GM19099 (cell line): ENCODE data around the gene DUS1L.

ENCODE experiments used
- POLR2A ChIP-seq: IDR thresholded peaks from 3 replicates; pipeline ENCODE4 v1.6.1; 2011; ENCODE audit warnings: low read depth; ENCODE audit not compliant: insufficient read length; ENCODE audit errors: extremely low read depth

The DUS1L gene

DNA sequence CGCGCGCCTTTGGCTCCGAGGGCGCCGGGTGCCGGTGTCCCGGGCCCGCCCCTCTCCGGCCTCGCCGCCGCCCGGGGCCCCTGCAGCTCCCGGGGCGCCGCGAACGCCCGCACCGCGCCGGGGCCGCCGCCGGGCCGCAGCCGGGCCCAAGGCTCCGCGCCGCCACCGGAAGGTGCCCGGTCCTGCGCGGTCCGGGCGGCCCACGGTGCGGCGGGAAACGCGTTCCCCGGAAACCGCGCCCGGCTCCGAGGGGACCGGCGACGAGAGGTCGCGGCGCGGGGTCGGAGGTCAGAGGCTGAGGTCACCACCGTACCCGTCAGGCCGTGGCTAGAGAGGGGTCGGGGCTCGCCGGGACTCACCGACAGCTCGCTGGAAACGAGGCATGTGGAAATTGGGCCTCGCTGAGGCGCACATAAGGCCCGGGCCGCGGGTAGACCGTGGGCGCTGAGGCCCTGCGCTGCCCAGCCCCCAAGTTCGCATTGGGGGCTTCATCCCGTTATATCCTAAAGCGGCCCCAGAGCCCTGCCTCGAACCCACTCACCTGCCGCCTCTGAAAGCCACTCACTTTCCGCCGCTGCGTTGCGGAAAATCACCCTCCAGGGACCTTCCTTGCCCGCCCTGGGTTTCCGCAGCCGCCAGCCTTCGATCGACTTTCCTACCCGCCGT, at the start of gene DUS1L:
Gene DUS1L, minus strand, starts transcription at position 167 of the 666 bp plus-strand sequence. CDS start 745 bp downstream, outside the sequence.
- TF ChIP-seq POLR2A, result peak; percentile 73

DNA sequence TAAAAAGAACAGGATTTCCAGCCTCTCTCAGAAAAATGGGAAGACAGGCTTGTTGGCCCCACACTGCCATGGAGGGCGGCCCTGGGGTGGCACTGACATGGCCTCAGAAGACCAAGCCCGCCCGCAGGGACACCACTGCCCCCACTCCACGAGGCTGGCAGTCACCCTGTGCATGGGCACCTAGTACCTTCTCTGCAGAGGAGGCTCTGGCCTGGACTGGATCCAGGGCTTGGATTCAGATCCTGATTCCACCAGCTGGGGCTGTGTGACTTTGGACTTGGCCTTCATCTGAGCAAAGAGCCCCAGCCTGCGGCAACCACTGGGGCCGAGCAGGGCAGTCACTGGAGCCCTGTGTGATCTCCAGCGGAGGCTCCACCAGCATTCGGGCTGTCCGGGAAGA, 49.3 kb upstream of the DUS1L start:
- no peak for TF ChIP-seq POLR2A

DNA sequence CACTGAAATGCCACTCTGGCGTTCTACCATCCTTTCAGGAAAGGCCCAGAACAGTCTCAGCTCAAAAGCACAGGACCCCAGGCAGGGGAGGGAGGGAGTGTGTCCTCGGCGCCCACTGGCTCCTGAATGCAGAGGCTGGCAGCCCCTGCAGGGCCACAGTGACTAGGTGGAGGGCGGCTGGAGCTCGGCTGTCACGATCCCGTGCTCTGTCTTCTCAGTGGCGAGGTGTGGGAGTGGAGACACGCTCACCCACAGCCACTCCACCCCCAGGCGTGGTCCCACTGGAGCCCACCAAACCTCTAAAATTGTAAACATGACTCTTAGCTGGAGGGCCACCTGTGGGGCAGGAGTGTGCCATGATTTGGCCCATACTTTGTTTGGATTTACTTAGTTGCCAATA, 48.8 kb upstream of the DUS1L start:
- TF ChIP-seq POLR2A, result no peak

- TF ChIP-seq POLR2A, result no peak
These were observed 48.3 kb upstream of the DUS1L start for GRCh38 chr17:82113941-82114340.

- no peak for TF ChIP-seq POLR2A
These were observed 47.8 kb upstream of the DUS1L start for GRCh38 chr17:82113422-82113821.

GRCh38 chr17:82112914-82113311, 47.3 kb upstream of the DUS1L start:
- TF ChIP-seq POLR2A, result no peak

DNA sequence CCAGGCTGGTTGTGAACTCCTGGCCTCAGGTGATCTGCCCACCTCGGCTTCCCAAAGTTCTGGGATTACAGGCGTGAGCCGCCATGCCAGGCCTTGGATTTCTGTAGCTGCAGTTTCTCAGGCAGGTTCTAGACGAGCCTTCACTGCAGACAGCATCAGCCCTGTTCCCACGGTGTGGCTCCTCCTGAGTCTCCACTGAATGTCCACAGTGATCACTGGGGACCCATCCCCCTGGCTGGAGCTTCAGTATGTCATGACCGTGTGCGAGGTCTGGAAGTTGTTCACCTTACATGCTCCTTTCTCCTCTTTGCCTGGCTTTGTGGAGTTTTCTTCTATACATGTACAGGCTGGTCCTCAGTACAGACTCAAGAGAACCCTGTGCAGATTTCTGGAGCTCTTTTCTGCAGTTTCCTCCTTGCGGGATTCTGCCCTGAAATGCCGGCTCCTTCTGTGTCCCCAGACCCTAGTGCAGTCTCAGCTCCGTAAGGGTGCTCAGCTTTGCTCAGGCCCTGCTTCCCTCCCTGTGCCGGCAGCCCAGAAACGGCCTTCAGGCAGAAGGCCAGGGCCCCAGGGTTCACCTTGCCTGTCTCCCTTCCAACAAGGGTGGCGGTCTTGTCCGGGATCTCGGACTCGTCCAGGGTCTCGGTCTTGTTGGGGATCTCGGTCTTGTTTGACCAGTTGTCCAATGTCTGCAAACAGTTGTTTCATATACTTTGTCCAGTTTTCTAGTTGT, 46.7 kb upstream of the DUS1L start:
- TF ChIP-seq POLR2A, result no peak

- TF ChIP-seq POLR2A, result no peak
These were observed 44.7 kb upstream of the DUS1L start for GRCh38 chr17:82110298-82110697.

GRCh38 chr17:82108961-82109475, 43.4 kb upstream of the DUS1L start:
- TF ChIP-seq POLR2A, result no peak

DNA sequence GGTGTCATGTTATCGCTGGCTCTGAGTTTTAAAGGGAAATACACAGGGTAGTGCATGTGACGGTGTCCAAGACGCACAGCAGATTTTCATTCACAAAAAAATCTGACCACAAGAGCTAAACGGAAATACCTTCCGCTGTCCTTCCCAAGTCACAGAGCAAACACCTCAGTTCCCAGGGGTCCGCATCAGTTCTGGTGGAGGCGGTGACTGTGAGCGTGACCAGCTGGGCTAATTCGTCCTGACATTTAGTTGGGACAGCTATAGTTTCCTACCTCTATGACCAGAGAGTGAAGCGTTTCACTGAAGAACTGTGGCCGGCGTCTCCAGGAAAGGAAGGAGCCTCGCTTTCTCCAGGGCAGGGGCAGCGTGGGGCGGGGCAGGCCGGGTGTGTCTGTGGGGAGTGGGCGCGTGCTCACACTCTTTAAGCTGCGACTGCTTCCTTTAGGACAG, 42.9 kb upstream of the DUS1L start:
- TF ChIP-seq POLR2A, result no peak

DNA sequence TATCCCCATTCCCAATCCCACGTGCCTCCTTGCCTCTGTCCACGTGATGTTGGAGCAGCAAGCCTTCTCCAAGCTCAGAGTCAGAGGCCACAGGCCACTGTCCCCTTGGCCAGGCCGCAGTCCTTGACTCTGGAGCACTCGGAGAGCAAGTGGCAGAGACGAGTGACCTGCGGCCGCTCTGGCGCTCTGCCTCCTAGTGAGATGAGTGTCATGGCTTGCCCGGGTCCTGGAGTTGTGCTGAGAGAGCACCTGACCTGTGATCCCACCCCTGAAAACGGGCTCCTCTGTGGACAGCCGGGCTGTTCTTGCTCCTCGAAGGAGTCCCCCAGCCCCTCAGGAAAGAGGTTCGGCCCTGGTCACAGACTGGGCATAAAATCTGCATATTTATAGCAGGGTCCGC, 42.4 kb upstream of the DUS1L start:
- TF ChIP-seq POLR2A, result no peak

- TF ChIP-seq POLR2A, result no peak
These were observed 41.8 kb upstream of the DUS1L start for GRCh38 chr17:82107341-82107860.

GRCh38 chr17:82106688-82107305, 41.2 kb upstream of the DUS1L start:
- no peak for TF ChIP-seq POLR2A

DNA sequence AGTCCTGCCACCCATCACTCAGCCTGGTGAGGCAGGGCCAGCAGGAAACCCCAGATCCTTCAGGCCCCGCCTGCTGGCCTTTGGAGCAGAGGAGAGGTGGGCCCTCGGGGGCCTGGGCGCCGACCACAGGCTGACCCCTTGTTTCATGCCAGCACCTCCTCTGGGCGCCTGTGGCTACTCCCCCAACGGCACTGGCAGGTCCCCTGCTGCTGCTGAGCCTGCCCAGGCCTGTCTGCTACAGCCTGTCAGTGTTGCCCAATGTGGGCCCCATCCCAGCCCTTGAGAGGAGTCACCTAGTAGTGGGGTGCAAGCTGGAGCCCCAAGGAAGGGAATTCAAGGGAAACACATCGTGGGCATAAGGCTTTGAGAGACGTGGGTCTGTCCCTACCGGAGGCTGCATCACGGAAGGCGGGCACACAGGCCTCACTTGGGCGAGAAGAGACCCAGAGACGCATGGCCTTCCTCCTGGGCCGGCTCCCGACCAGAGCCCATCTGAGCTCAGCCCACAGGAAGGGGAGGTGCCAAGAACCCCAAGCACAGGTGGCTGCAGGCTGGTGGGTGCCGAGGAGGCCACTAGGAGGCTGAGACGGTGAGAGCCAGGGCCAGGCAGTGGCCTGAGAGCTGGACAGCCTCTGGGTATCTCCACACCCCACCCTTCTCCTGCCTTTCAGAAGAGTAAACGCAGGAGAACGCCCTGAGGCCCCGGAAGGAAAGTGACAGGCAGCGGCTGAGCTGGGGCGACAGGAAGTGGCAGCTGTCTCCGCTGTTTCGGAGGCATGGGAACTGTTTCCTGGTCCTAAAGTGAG, 40.5 kb upstream of the DUS1L start:
- peak; percentile 86 for TF ChIP-seq POLR2A
